KMS-11 (cell line): ENCODE data around the gene HCFC1.

Experiments
- H2AFZ ChIP-seq: fragments of 200-600 bp; sonication (generic); 2 replicates; pipeline ENCODE4 v1.6.1; 2016; ENCODE audit warnings: antibody characterized with exemption, mixed run types, low read depth
- H3K27ac ChIP-seq: fragments of 200-600 bp; sonication (generic); 2 replicates; pipeline ENCODE4 v1.6.1; 2016; ENCODE audit warnings: mild to moderate bottlenecking, mixed run types
- H3K27me3 ChIP-seq: fragments of 200-600 bp; sonication (generic); 2 replicates; pipeline ENCODE4 v1.6.1; 2017; ENCODE audit warnings: mild to moderate bottlenecking, low read depth, mixed run types, moderate library complexity; ENCODE audit not compliant: insufficient read depth
- H3K36me3 ChIP-seq: fragments of 200-600 bp; sonication (generic); 2 replicates; pipeline ENCODE4 v1.6.1; 2017; ENCODE audit warnings: mild to moderate bottlenecking, mixed run types; ENCODE audit not compliant: insufficient read depth
- H3K4me1 ChIP-seq: fragments of 200-600 bp; sonication (generic); 2 replicates; pipeline ENCODE4 v1.6.1; 2016; ENCODE audit warnings: mild to moderate bottlenecking, low read depth, mixed run types; ENCODE audit not compliant: poor library complexity, severe bottlenecking
- H3K4me2 ChIP-seq: fragments of 200-600 bp; sonication (generic); 2 replicates; pipeline ENCODE4 v1.7.0; 2016; ENCODE audit warnings: mild to moderate bottlenecking, mixed run types
- H3K4me3 ChIP-seq: fragments of 200-600 bp; sonication (generic); IDR thresholded peaks from 2 replicates; pipeline ENCODE4 v1.6.1; 2017; ENCODE audit warnings: low read depth, low read length, mixed read lengths; ENCODE audit not compliant: insufficient read depth
- H3K79me2 ChIP-seq: fragments of 200-600 bp; sonication (generic); 2 replicates; pipeline ENCODE4 v1.6.1; 2016; ENCODE audit warnings: low read depth, mixed run types; ENCODE audit not compliant: insufficient read depth
- H3K9ac ChIP-seq: fragments of 200-600 bp; sonication (generic); 2 replicates; pipeline ENCODE4 v1.6.1; 2016; ENCODE audit warnings: mild to moderate bottlenecking, mixed run types
- H4K20me1 ChIP-seq: fragments of 200-600 bp; sonication (generic); 2 replicates; pipeline ENCODE4 v1.6.1; 2016; ENCODE audit warnings: mild to moderate bottlenecking, mixed run types; ENCODE audit not compliant: insufficient read depth
- TF ChIP-seq, protein P1 (sequence below): fragments of 200-600 bp; sonication (generic); conservative IDR thresholded peaks from 2 replicates; pipeline ENCODE4 v1.6.1; 2017; ENCODE audit warnings: low read depth, mild to moderate bottlenecking, antibody characterized with exemption, low read length, moderate library complexity, mixed read lengths

HCFC1 gene

DNA sequence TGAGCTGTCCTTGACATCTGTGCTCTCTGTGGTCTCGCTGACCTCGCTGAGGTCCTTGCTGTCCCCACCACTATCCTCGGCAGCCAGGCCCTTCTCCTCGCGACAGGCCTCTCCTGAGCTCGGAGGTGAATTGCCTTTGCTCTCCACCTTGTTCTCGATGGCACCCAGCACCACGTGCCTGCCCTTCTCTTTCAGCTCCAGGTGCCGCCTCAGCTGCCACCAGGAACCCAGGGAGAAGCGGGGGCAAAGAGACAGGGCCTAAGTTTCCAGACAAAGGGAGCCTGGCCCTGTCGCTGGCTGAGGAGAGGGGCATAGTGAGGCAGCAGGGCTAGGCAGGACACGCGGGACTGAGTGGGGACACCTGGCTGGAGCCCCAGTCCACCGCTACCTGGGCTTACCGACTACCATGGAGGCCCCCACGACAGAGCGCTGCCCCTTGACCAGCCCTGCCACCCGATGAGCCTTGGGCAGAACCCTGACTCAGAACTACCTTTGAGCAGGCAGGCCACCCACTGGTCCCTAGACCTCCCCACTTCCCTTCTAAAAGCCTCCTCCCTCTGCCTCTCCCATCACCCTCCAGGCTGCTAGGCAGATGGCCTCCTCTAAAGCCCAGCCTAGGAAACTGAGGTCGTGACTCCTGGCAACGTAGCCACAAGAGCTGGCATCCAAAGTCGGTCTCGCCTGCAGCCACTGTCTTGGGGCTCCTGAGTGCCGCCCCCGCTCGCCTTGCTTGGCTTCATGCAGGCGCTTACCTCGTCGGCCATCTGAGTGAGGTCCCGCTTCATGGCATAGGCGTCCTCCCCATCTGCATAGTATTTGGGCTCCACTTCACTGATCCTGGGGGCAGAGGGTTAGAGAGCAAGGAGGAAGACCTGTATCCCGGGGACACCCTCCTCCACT lies 41.4 kb downstream of the HCFC1 start:
- Histone ChIP-seq H3K9ac (no peak overlapping the region), H3K27ac (no peak overlapping the region), H3K4me3 (no peak overlapping the region), H3K4me2 (no peak overlapping the region; the same call in 1 of the 2 replicates), H2AFZ (no peak overlapping the region), H3K27me3 (no peaks in the 10 kb centered on the region), H3K36me3 (no peaks in the 10 kb centered on the region), H4K20me1 (no peaks in the 10 kb centered on the region), H3K79me2 (peaks cover 28% of the 10 kb centered on the region; the same call in 1 of the 2 replicates), H3K4me1 (peaks cover 9% of the 10 kb centered on the region)
- TF ChIP-seq, protein P1, sequence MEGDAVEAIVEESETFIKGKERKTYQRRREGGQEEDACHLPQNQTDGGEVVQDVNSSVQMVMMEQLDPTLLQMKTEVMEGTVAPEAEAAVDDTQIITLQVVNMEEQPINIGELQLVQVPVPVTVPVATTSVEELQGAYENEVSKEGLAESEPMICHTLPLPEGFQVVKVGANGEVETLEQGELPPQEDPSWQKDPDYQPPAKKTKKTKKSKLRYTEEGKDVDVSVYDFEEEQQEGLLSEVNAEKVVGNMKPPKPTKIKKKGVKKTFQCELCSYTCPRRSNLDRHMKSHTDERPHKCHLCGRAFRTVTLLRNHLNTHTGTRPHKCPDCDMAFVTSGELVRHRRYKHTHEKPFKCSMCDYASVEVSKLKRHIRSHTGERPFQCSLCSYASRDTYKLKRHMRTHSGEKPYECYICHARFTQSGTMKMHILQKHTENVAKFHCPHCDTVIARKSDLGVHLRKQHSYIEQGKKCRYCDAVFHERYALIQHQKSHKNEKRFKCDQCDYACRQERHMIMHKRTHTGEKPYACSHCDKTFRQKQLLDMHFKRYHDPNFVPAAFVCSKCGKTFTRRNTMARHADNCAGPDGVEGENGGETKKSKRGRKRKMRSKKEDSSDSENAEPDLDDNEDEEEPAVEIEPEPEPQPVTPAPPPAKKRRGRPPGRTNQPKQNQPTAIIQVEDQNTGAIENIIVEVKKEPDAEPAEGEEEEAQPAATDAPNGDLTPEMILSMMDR = no peak

DNA sequence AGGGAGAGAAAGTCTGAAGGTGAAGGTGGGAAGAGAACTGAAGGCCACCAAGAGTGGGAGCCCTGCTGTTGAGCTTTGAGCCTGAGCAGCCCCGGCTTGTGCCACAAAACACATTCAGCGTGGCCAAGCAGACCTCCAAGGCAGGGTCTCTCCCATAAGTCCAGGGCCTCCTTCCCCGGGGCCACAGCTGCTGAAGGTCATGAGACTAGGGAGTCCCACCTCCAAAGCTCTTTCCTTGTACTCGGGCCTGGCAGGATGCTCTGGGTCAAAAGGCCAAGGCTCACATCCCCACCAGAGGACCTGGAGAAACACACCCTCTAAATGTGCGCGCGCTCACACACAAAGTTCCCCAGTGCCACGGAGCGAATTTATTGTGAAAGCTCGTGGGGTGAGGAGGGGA lies 42.0 kb downstream of the HCFC1 start:
- Histone ChIP-seq H3K4me3 (no peak overlapping the region), H3K27me3 (no peaks in the 10 kb centered on the region), H3K9ac (no peak overlapping the region), H3K4me1 (peaks cover 9% of the 10 kb centered on the region), H3K4me2 (peak overlapping the region; percentile 54; the same call in 1 of the 2 replicates), H3K79me2 (peaks cover 34% of the 10 kb centered on the region; the same call in 1 of the 2 replicates), H3K27ac (peak overlapping the region; percentile 38; the same call in 1 of the 2 replicates), H3K36me3 (no peaks in the 10 kb centered on the region), H2AFZ (no peak overlapping the region), H4K20me1 (no peaks in the 10 kb centered on the region)
- TF ChIP-seq, protein P1 = no peak

DNA sequence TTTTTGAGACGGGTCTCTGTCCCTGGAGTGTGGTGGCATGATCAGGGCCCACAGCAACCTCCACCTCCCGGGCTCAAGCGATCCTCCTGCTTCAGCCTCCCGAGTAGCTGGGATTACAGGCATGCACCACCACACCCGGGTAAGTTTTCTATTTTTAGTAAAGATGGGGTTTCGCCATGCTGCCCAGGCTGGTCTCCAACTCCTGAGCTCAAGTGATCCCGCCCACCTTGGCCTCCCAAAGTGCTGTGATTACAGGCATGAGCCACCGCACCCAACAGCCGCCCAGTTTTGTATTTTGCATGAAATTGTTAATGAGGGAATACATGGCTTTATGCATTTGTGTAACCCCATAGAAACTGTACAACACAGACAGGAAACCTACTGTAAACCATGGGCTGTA lies 42.8 kb downstream of the HCFC1 start:
- Histone ChIP-seq H4K20me1 (no peaks in the 10 kb centered on the region), H2AFZ (no peak overlapping the region), H3K4me2 (peak overlapping the region; percentile 54), H3K9ac (no peak overlapping the region), H3K27me3 (no peaks in the 10 kb centered on the region), H3K36me3 (no peaks in the 10 kb centered on the region), H3K79me2 (peaks cover 34% of the 10 kb centered on the region), H3K27ac (peak overlapping the region; percentile 38; the same call in 1 of the 2 replicates), H3K4me3 (no peak overlapping the region), H3K4me1 (peaks cover 14% of the 10 kb centered on the region)
- TF ChIP-seq, protein P1 = no peak

DNA sequence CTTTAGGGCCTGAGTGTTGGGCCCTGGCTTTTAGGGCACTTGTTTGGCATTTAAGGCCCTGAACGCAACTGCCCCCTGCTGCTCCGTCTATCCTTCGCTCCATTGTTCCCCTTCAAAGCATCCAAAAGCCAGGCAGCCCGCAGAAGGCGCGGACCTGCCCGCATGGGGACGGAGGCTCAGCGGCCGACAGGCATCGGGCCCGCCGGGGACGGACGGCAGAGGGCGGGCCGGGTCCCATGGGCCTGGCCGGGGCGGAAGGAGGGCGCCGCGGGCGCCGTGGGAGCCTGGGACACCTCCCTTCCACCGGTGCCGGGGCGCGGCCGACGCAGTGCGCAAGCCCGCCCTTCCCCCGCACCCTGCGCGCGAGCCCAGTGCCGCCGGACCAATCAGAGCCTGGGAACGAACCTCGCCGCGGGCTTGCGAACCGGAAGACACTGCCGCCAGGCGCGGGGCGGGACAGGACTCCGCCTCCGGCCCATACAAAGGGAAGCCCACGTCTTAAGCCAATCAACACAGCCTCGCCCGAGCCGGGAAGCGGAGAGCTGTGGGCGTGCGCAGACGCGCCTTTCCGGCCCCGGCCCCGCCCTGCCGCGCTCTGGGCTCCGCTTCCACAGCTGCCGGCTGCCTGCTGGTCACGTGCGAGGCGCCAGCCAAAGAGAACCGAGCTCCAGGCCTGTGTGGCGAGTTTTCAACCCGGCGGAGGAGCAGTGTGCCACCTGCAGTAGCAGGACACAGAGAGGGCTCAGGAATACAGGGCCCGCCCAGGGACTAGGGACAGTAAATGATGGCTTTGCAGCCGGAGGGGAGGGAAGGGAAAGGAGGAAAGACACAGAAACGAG lies 43.5 kb downstream of the HCFC1 start:
- TF ChIP-seq, protein P1 = 0 out of 2 replicates have a peak, but pooled peaks have one; percentile 16
- no peaks in the 10 kb centered on the region for H3K36me3 ChIP-seq
- H3K4me2 ChIP-seq = peak overlapping the region; percentile 86; the same call in 1 of the 2 replicates
- H3K4me3 ChIP-seq = no peak overlapping the region
- no peak overlapping the region for H2AFZ ChIP-seq
- H3K9ac ChIP-seq = peak overlapping the region; percentile 90
- H3K27me3 ChIP-seq = no peaks in the 10 kb centered on the region
- no peaks in the 10 kb centered on the region for H4K20me1 ChIP-seq
- peaks cover 34% of the 10 kb centered on the region for H3K79me2 ChIP-seq
- peak overlapping the region; percentile 95 for H3K27ac ChIP-seq
- H3K4me1 ChIP-seq = peaks cover 21% of the 10 kb centered on the region
